SK-N-MC (cell line): ENCODE measurements around the gene TMEM222.

Experiments
- DNase-seq: peaks from one replicate; pipeline ENCODE4 v3.0.0-alpha.2; 2011; ENCODE audit warnings: low read depth, low spot score
- H3K27ac ChIP-seq: fragments of 200-600 bp; sonication (generic); 2 replicates; pipeline ENCODE4 v1.5.1; 2016; ENCODE audit warnings: mixed run types
- H3K36me3 ChIP-seq: fragments of 200-600 bp; sonication (generic); 2 replicates; pipeline ENCODE4 v1.6.1; 2017; ENCODE audit warnings: antibody characterized with exemption, low read length, mixed read lengths; ENCODE audit not compliant: insufficient read depth
- H3K4me3 ChIP-seq: fragments of 200-600 bp; sonication (generic); 2 replicates; pipeline ENCODE4 v1.5.1; 2016
- H3K9ac ChIP-seq: fragments of 200-600 bp; sonication (generic); 2 replicates; pipeline ENCODE4 v1.8.0; 2017; ENCODE audit warnings: mixed run types, mixed read lengths; ENCODE audit not compliant: insufficient read length
- H3K9me3 ChIP-seq: fragments of 200-600 bp; sonication (generic); 2 replicates; pipeline ENCODE4 v1.6.1; 2017; ENCODE audit warnings: low read depth, mild to moderate bottlenecking, antibody characterized with exemption, low read length, moderate library complexity, mixed read lengths
- EZH2 ChIP-seq: fragments of 200-600 bp; sonication (generic); IDR thresholded peaks from one replicate; pipeline ENCODE4 v1.6.1; 2017; ENCODE audit warnings: antibody characterized with exemption
- FOXP2 ChIP-seq: optimal IDR thresholded peaks from 2 replicates; pipeline ENCODE3; 2011; ENCODE audit warnings: mild to moderate bottlenecking, moderate library complexity; ENCODE audit not compliant: insufficient read depth; ENCODE audit errors: extremely low read length, control extremely low read depth
- POLR2AphosphoS5 ChIP-seq: IDR thresholded peaks from 2 replicates; pipeline ENCODE4 v1.6.1; 2012; ENCODE audit warnings: mild to moderate bottlenecking, low read depth, low read length, borderline replicate concordance

The TMEM222 gene

GRCh38 chr1:27302612-27303011 is 19.4 kb upstream of the TMEM222 start:
- H3K9me3 ChIP-seq: no peaks in the 10 kb centered on the region
- no peaks in the 10 kb centered on the region; the same call in 1 of the 2 replicates for H3K36me3 ChIP-seq
- H3K27ac ChIP-seq: no peak overlapping the region
- H3K9ac ChIP-seq: no peak overlapping the region
- H3K4me3 ChIP-seq: no peak overlapping the region
- TF ChIP-seq POLR2AphosphoS5 (no peak), FOXP2 (no peak), EZH2 (no peak)
- DNase-seq: no peak

DNA sequence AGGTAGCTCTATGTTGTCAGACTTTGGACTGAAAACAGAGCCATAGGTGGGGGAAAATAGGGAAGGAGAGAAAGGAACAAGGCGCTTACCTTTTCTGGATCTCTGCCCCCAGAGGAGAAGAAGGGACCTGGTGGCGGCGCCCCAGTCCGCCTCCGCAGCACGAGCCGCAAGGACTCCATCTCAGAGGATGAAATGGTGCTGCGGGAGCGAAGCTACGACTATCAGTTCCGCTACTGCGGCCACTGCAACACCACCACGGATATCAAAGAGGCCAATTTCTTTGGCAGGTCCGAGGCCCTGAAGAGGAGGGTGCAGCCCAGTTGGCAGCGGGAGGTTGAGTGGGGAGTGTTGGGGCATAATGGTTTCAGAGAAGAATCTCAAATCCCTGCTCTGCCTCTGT is 18.5 kb upstream of the TMEM222 start:
- DNase-seq: no peak
- no peak overlapping the region for H3K4me3 ChIP-seq
- no peak overlapping the region for H3K9ac ChIP-seq
- no peak overlapping the region for H3K27ac ChIP-seq
- H3K36me3 ChIP-seq: no peaks in the 10 kb centered on the region
- no peaks in the 10 kb centered on the region for H3K9me3 ChIP-seq
- TF ChIP-seq FOXP2: no peak
- TF ChIP-seq POLR2AphosphoS5: no peak
- TF ChIP-seq EZH2: no peak

GRCh38 chr1:27306071-27306470 is 15.9 kb upstream of the TMEM222 start:
- no peaks in the 10 kb centered on the region for H3K36me3 ChIP-seq
- H3K9ac ChIP-seq: no peak overlapping the region
- TF ChIP-seq POLR2AphosphoS5 (no peak), EZH2 (no peak)
- no peak overlapping the region for H3K27ac ChIP-seq
- DNase-seq: no peak
- no peaks in the 10 kb centered on the region for H3K9me3 ChIP-seq
- no peak overlapping the region for H3K4me3 ChIP-seq

DNA sequence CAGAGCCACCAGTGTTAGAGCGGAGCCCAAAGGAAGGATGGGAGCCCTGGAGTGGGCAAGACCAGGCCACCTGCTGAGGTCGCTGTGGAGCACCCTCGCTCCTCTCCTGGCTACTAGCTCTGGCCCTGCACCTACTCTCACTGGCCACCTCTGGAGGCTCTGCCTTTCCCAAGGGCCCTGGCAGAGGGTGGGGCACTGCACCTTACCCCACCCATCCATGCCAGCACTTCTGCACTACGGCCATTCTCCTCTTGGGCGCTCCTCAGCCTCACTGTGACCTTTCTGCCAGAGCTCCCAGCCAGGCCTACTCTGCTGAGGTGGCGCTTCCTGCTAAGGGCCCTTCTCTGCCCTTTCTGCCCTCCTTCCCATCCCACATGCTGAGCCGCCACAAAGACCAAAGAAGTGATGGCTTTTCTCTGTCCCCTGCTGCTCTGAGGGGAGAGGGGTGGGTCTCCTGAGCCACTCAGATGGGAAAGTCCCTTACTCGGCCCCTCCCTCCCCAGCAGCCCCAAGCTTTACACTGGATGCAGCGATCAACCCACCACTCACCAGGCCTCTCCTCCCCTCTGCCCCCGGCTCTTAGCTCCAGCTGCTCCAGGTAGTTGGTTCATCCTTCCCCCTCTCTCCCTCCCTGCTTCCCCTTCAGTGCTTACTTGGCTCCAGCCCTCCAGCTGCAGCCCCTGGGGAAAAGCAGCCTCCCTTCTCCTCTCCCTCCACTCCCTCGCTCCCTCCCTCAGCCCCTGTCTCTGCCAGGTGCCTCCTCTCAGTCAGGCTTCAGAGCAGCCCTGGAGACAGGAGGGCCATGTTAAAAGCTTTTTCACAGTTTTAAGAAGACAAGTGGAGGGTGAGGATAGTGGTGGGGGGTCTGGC is 14.8 kb upstream of the TMEM222 start:
- DNase-seq: no peak
- Histone ChIP-seq H3K9ac (no peak overlapping the region), H3K4me3 (no peak overlapping the region), H3K27ac (no peak overlapping the region), H3K36me3 (no peaks in the 10 kb centered on the region), H3K9me3 (no peaks in the 10 kb centered on the region)
- TF ChIP-seq POLR2AphosphoS5: no peak
- TF ChIP-seq FOXP2: no peak
- no peak for TF ChIP-seq EZH2

- DNase-seq: no peak
- Histone ChIP-seq H3K9me3 (no peaks in the 10 kb centered on the region), H3K4me3 (no peak overlapping the region), H3K27ac (no peak overlapping the region), H3K9ac (no peak overlapping the region), H3K36me3 (no peaks in the 10 kb centered on the region)
- no peak for TF ChIP-seq FOXP2
- TF ChIP-seq EZH2: no peak
- no peak for TF ChIP-seq POLR2AphosphoS5
Observed at GRCh38 chr1:27307874-27308598, 13.9 kb upstream of the TMEM222 start.

GRCh38 chr1:27314169-27314568 is 7.8 kb upstream of the TMEM222 start:
- H3K4me3 ChIP-seq: no peak overlapping the region
- no peak overlapping the region for H3K9ac ChIP-seq
- DNase-seq: no peak
- H3K9me3 ChIP-seq: no peaks in the 10 kb centered on the region
- H3K36me3 ChIP-seq: no peaks in the 10 kb centered on the region
- TF ChIP-seq FOXP2: no peak
- no peak for TF ChIP-seq EZH2
- TF ChIP-seq POLR2AphosphoS5: no peak
- H3K27ac ChIP-seq: no peak overlapping the region

DNA sequence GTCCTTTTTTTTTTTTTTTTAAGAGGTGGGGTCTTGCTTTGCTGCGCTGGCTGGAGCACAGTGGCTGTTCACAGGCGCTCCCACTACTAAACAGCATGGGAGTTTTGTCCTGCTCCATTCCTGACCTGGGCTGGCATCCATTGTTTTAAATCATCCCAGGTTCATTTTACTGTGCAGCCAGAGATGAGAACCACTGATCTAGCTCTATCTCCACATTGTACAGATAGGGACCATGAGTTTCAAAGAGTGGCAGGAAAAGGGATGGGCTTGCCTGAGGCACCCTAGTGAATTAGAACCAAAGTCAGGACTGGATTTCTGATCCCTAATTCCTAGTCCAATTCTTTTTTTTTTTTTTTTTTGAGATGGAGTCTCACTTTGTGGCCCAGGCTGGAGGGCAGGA is 7.2 kb upstream of the TMEM222 start:
- Histone ChIP-seq H3K9me3 (no peaks in the 10 kb centered on the region), H3K27ac (no peak overlapping the region), H3K4me3 (no peak overlapping the region), H3K9ac (no peak overlapping the region), H3K36me3 (no peaks in the 10 kb centered on the region)
- no peak for DNase-seq
- TF ChIP-seq EZH2 (no peak), POLR2AphosphoS5 (no peak), FOXP2 (no peak)

GRCh38 chr1:27316860-27317259 is 5.1 kb upstream of the TMEM222 start:
- Histone ChIP-seq H3K27ac (no peak overlapping the region), H3K9ac (no peak overlapping the region), H3K36me3 (no peaks in the 10 kb centered on the region), H3K4me3 (no peak overlapping the region), H3K9me3 (no peaks in the 10 kb centered on the region)
- no peak for DNase-seq
- TF ChIP-seq FOXP2 (no peak), POLR2AphosphoS5 (no peak), EZH2 (no peak)
